NOMO-1 treated with DMSO at 0.1 percent for 48 hours (cell line): ENCODE data around the gene CCSER1.

ENCODE experiments used
- DNase-seq: peaks from one replicate; lab custom pipeline; 2025; ENCODE audit not compliant: unreplicated experiment; lab: John Stamatoyannopoulos, UW

The CCSER1 gene

GRCh38 chr4:90127706-90128345 is 632 bp downstream of the CCSER1 start:
- DNase-seq = no peak

GRCh38 chr4:90128961-90129495 is 1.8 kb downstream of the CCSER1 start:
- DNase-seq = no peak

GRCh38 chr4:90130076-90130475 is 2.9 kb downstream of the CCSER1 start:
- DNase-seq = no peak

GRCh38 chr4:90137555-90137954 is 10.4 kb downstream of the CCSER1 start:
- no peak for DNase-seq

- DNase-seq = no peak
Observed at GRCh38 chr4:90142081-90142480, 14.9 kb downstream of the CCSER1 start.

GRCh38 chr4:90145319-90145718 is 18.1 kb downstream of the CCSER1 start:
- no peak for DNase-seq

- DNase-seq = no peak
Observed at GRCh38 chr4:90146306-90146705, 19.1 kb downstream of the CCSER1 start.

- no peak for DNase-seq
Observed at GRCh38 chr4:90148574-90149148, 21.5 kb downstream of the CCSER1 start.

GRCh38 chr4:90152024-90152423 is 24.8 kb downstream of the CCSER1 start:
- DNase-seq = no peak

- no peak for DNase-seq
Observed at GRCh38 chr4:90159193-90159592, 32.0 kb downstream of the CCSER1 start.

GRCh38 chr4:90160044-90160443 is 32.9 kb downstream of the CCSER1 start:
- no peak for DNase-seq

- DNase-seq = no peak
Observed at GRCh38 chr4:90162566-90162965, 35.4 kb downstream of the CCSER1 start.

GRCh38 chr4:90163872-90164271 is 36.7 kb downstream of the CCSER1 start:
- DNase-seq = no peak

GRCh38 chr4:90165883-90166282 is 38.7 kb downstream of the CCSER1 start:
- no peak for DNase-seq

GRCh38 chr4:90171491-90171890 is 44.3 kb downstream of the CCSER1 start:
- no peak for DNase-seq

- no peak for DNase-seq
Observed at GRCh38 chr4:90174621-90175023, 47.4 kb downstream of the CCSER1 start.

GRCh38 chr4:90181644-90182043 is 54.5 kb downstream of the CCSER1 start:
- DNase-seq = no peak

- DNase-seq = no peak
Observed at GRCh38 chr4:90183254-90183653, 56.1 kb downstream of the CCSER1 start.

- no peak for DNase-seq
Observed at GRCh38 chr4:90184560-90184959, 57.4 kb downstream of the CCSER1 start.

GRCh38 chr4:90185416-90185815 is 58.2 kb downstream of the CCSER1 start:
- DNase-seq = no peak

GRCh38 chr4:90186229-90186628 is 59.0 kb downstream of the CCSER1 start:
- no peak for DNase-seq

GRCh38 chr4:90187148-90187884 is 60.1 kb downstream of the CCSER1 start:
- DNase-seq = no peak
